Hepatocyte (in vitro differentiated cells): ENCODE measurements around the gene SRP19.

Source experiments
- CTCF ChIP-seq: fragments of 200-600 bp; sonication (generic); IDR thresholded peaks from 2 replicates; pipeline ENCODE4 v1.5.1; 2016; ENCODE audit warnings: antibody characterized with exemption, mild to moderate bottlenecking; ENCODE audit not compliant: poor library complexity
- EZH2phosphoT487 ChIP-seq: fragments of 200-600 bp; sonication (generic); IDR thresholded peaks from one replicate; pipeline ENCODE4 v1.6.1; 2018; ENCODE audit warnings: antibody characterized with exemption, mild to moderate bottlenecking, low read depth, moderate library complexity; ENCODE audit not compliant: unreplicated experiment, severe bottlenecking

GRCh38 chr5:112878101-112878500 is 17.0 kb downstream of the SRP19 start:
- TF ChIP-seq CTCF = no peak
- no peak for TF ChIP-seq EZH2phosphoT487
